GM21576 (cell line): ENCODE measurements around the gene SPACA4.
"Not testable (repeated sequence)": the region's sequence is repeated elsewhere in the genome, so short reads cannot be mapped to it uniquely, and the experiment has no call there.

Source experiments
- ATAC-seq: cut with Tn5 transposase; IDR thresholded peaks from one replicate; pipeline ENCODE4 v1.9.1; 2021; ENCODE audit warnings: mild to moderate bottlenecking, moderate library complexity; ENCODE audit not compliant: unreplicated experiment

The SPACA4 gene, protein sequence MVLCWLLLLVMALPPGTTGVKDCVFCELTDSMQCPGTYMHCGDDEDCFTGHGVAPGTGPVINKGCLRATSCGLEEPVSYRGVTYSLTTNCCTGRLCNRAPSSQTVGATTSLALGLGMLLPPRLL

DNA sequence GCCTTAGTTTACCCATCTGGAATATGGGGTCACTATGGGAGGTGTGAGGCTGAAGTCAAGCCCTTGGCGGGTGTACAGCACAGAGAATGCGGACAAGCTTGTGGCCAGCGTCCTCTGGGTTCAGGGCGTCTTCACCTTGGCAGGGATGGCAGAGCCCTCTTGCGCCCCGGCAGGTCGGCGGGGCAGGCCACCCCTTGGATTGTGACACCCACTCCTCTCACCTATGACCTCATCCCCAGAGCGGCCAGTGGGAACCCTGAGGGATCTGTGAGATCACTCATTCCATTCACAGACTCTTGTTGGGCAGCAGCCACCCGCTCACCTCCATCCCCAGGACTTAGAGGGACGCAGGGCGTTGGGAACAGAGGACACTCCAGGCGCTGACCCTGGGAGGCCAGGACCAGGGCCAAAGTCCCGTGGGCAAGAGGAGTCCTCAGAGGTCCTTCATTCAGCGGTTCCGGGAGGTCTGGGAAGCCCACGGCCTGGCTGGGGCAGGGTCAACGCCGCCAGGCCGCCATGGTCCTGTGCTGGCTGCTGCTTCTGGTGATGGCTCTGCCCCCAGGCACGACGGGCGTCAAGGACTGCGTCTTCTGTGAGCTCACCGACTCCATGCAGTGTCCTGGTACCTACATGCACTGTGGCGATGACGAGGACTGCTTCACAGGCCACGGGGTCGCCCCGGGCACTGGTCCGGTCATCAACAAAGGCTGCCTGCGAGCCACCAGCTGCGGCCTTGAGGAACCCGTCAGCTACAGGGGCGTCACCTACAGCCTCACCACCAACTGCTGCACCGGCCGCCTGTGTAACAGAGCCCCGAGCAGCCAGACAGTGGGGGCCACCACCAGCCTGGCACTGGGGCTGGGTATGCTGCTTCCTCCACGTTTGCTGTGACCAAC is at the start of gene SPACA4:
SPACA4 (plus strand) TSS at position 280 of the 896 bp plus-strand sequence; CDS start at position 517, 237 bp downstream.
- no peak for ATAC-seq

DNA sequence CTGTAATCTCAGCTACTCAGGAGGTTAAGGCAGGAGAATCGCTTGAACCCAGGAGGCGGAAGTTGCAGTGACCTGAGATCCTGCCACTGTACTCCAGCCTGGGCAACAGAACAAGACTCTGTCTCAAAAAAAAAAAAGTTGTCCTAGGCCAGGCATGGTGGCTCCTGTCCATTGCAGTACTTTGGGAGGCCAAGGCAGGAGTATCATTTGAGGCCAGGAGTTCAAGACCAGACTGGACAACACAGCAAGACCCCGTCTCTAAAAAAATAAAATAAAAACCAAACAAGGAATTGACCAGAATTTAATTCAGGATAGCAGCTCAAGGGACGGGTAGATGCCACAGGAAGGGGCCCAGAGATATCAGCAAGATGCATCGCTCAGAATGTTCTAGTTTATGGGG is 49.7 kb upstream of the SPACA4 start:
- ATAC-seq, result no peak

DNA sequence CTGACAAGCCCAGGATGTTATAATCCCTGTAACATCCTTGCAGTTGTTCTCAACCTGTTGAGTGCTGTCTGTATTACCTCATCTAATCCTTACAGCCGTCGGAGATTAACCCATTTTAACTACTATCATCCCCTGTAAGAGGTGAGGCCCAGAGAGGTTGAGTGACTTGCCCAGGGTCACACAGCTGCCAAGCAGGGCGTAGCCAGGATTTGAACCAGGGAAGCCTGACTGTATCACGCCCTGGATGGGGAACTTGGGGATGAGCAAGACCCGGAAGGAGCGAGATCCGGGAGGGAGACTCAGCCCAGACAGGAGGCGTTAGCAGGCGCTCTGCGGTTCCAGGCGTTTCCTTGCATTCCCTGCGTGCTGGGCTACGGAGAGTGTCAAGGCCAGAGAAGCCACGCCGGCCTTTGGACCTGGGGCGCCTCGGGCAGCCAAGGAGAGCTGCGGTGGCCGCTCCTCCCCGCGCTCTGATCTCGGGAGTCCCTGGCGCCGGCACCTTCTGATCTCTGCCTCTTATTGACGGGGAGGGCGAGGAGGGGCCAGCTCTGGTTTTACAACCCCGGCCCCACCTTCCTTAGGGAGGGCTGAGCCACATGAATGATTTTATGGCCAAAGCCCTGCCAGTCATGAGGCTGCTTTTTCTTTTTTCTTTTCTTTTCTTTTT is 48.4 kb upstream of the SPACA4 start:
- ATAC-seq, result no peak

DNA sequence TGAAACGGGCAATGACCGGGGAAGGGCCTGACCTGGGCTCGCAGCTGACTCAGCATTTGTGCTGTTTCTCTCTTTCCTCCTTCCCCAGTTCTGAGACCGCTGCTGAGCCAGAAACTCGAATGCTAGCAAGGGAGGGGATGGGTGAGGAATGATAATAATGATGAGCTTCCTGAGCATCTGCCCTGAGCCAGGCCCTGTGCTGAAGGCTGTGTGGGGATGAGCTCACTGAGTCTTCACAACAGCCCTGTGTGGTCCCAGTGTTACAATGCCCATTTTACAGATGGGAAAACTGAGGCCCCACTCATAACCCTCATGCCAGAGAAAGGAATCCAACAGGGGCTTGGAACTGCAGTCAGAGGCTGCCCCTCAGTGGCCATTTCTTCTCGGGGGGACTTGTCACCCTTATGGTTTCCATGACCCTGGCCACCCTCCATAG is 46.4 kb upstream of the SPACA4 start:
- ATAC-seq, result no peak

DNA sequence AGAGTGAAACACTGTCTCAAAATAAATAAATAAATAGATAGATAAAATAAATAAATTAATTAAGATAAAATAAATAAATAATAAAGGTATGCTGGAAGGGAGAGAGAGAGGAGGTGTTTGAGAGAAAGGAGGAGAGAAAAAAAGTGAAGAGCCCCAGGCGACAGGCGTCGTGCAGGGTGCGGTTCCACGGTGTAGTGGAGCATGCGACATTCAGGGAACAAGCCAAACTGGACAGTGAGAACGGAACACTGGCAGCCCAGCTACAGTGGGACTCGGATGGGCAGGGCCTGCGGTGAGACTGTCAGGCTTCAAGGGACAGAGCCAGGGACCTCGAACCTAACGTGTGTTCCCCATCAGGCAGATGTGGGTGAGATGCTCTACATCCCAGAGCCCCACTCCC is 45.1 kb upstream of the SPACA4 start:
- ATAC-seq, result no peak

DNA sequence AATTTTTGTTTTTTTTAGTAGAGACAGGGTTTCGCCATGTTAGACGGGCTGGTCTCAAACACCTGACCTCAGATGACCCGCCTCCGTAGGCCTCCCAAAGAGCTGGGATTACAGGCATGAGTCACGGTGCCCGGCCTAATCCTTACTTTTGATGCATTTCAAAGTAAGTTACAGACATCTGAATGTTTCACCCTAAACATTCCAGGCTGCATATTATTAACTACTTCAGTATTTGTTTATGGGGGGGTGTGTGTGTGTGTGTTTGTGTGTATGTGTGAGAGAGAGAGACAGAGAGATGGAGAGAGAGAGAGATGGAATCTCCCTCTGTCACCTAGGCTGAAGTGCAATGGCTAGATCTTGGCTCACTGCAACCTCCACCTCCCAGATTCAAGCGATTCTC is 41.5 kb upstream of the SPACA4 start:
- ATAC-seq, result no peak

DNA sequence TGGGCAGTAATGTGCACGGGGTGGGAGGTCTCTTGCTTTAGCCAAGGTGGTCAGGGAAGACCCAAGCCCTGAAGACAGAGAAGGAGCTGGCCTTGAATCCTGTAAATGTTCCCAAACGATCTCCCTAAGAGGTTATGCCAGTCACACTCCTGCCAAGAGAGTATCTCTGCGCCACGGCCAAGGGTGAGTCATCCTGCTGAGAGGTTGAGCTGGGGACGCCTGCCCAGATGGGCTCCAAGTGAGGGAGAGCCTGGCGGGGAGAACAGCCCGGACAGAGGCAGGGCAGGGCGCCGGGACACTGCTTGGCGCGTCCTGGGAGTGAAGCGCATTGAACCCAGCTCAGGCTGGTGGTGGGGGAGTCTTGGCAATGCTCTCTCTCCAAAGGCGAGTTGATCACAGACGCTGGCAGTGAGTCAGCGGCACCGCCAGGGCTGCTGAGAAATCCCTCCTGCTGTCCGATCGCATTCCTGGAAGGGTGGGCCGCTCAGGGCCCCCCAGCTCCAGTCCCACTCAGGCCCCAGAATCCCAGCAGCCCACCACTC is 38.1 kb upstream of the SPACA4 start:
- ATAC-seq, result no peak

DNA sequence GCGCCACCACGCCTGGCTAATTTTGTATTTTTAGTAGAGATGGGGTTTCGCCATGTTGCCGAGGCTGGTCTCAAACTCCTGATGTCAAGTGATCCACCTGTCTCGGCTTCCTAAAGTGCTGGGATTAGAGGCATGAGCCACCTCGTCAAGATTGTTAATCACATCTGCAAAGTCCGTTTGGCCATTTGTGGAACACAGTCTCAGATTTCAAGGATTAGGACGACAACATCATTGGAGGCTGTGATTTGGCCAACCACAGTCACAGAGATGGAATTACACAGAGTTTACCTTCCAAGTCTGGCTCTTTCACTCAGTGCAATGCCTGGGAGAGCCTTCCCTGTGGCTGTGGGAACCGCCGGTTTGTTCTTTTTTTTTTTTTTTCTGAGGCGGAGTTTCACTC is 36.7 kb upstream of the SPACA4 start:
- ATAC-seq, result no peak

DNA sequence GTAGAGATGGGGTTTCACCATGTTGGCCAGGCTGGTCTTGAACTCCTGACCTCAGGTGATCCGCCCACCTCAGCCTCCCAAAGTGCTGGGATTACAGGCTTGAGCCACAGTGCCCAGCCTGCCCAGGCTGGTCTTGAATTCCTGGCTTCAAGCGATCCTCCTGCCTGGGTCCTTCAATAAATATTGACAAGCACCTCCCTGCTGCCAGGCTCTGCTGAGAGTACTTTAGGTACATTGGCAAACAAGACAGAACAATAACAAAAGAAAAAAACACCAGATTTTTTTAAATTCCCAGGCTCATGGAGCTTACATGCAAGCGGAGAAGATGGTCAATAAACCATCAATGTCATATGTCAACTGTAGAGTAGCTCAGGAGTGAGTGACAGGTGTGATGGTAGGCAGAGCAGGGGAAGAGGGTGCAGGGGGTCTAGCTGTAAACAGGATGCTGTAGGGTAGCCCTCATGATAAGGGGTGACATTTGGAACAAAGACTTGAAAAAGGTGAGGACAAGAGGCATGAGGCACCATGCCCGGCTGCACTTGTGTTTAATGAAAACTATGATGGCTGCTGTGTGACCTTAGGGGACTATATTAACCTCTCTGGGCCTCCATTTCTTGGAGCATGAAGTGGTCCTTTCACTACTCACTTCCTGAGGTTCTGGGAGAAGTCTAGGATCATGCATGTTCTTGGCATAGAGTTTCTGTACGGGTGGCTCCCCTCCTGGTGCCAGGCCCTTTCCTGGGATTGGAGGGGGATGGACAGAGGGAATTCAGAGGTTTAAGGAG is 35.0 kb upstream of the SPACA4 start:
- no peak for ATAC-seq

DNA sequence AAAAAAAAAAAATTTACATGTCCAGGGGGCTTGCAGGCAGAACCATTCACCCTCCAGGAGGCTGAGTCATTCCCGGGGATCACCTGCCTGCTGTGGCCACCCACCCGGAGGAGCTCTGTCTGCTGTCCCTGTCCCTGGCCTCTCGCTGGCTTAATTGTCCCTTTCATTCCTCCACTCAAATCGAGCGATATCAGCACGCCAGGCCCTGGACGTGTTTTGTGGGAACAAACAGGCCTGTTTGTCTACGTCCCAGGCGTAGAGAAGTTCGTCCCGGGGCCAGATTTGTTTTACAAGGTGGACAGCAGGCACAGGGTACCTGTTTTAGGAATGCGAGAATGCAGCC is 33.4 kb upstream of the SPACA4 start:
- ATAC-seq, result no peak

DNA sequence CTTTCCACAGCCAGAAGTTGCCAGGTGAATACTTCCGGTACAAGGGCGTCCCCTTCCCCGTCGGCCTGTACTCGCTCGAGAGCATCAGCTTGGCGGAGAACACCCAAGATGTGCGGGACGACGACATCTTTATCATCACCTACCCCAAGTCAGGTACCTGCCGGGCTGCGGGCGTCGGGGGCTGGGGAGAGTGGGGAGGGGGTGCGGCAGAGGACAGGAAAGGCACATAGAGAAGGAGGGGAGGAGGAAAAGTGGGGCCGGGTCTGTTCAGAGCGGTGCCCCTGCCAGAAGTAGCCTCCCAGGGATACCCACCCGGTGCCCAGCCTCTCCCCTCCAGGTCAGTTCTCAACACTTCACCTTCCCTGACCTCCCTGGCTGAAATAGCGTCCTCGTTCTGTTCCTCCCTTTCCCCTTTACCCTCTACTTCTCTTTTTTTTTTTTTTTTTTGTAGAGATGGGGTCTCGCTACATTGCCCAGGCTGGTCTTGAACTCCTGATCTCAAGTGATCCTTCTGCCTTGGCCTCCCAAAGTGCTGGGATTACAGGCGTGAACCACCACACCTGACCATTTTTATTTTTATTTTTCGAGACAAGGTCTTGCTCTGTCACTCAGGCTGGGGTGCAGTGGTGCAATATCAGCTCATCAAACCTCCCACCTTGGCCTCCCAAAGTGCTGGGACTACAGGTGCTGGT is 30.5 kb upstream of the SPACA4 start:
- no peak for ATAC-seq

DNA sequence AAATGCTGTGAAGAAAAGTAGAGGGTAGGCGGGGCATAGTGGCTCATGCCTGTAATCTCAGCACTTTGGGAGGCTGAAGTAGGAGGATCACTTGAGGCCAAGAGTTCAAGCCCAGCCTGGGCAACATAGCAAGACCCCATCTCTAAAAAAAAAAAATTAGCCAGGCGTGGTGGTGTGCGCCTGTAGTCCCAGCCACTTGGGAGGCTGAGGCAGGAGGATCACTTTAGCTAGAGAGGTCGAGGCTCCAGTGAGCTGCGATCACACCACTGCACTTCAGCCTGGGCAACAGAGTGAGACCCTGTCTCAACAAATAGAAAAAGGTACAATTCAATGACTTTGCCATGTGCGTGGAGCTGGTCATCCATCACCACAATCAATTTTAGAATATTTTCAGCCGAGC is 28.6 kb upstream of the SPACA4 start:
- not testable (repeated sequence) for ATAC-seq

DNA sequence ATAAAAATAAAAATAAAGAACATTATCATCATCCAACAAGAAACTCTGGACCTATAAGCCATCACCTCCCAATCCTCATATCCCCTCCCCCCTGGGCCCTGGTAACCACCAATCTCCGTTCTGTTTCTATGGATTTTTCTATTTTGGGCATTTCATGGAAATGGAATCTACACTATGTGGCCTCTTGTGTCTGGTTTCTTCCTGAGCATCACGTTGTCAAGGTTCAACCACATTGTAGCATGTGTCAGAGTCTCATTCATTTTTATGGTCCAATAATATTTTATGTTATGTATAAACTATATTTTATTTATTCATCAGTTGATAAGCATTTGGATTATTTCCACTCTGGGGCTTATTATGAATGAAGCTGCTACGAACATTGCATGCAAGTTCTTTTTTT is 27.7 kb upstream of the SPACA4 start:
- no peak for ATAC-seq

DNA sequence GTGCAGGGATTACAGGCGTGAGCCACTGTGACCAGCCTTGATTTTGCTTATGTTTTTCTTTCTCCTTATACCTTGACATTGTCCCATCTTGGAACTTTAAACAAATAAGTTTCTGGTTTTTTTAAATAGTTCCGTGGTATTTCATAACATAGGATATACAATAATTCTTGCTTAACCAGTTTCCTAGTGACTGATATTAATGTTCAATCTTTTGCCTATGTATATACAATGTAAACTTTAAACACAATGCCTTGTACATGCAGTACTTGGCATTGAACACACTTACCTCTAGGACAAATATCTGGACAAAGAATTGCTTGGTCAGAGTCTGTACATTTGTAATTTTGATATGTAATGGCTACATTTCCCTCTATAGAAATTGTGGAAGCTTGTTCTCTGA is 24.4 kb upstream of the SPACA4 start:
- no peak for ATAC-seq

DNA sequence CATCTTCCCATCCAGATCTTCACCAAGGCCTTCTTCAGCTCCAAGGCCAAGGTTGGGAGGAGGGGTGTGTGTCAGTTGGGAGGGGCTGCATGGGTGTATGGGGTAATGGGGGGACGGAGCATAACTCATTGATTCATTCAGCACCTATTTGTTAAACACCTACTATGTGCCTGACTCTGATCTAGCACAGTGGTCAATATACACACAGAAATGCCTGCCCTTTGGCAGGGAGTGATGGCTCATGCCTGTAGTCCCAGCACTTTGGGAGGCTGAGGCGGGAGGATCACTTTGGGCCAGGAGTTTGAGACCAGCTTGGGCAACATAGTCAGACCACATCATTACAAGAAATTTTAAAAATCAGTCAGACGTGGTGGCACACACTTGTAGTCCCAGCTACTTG is 19.2 kb upstream of the SPACA4 start:
- ATAC-seq, result no peak

DNA sequence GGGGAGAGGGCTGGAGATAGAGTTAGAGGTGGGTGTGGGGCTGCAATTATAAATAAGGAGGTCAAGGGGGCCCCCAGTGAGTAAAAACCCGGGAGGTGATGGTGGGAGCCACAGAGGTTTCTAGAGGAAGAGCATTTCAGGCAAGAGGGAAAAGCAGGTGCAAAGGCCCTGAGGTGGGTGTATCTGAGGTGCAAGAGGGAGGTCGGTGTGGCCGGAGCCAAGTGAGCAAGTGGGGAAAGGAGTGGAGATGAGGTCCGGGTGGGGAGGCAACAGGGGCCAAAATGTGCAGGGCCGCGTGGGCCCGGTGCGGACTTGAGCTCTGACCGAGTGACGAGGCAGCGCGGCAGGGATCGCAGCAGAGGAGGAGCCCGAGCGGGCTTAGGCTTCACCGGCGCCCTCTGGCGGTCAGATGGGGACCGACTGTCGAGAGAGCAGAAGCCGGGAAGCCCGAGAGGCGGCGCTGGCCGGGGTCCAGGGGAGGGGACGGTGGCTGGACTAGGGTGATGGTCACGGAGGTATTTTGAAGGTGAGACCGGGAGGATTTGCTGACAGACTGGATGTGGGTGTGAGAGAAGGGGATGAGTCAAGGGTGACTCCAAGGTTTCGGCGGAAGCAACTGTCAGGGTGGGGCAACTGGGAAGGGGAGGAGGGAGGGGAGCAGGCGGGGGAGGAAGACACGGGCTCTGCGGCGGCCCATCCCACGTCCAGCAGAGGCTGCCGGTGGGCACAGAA is 17.7 kb upstream of the SPACA4 start:
- ATAC-seq, result peak; percentile 49

DNA sequence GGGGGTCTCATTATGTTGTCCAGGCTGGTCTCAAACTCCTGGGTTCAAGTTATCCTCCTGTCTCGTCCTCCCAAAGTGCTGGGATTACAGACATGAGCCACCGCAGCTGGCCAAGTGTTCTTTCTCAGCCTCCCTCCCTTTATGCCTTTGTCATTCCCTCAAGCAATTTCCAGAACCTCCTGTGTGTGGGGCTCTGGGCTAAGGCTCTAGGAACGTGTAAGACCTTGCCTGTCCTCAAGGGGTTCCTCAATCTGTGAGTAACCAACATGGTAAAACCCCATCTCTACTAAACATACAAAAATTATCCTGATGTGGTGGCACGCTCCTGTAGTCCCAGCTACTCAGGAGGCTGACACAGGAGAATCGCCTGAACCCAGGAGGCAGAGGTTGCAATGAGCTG is 15.5 kb upstream of the SPACA4 start:
- ATAC-seq, result no peak

DNA sequence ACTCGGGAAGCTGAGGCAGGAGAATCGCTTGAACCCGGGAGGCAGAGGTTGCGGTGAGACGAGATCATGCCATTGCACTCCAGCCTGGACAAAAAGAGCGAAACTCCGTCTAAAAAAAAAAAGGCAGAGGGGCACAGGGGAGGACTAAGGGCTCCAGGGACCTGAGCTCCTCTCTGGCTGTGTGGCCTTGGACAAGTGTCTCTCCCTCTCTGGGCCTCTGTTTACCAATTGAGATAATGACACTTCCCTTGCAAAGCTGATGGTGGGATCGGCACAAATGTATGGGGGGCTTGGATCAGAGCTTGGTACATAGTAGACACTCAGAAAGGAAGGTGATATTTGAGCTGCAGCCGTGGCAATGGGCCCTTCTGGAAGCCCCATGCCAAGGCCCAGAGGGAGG is 11.4 kb upstream of the SPACA4 start:
- ATAC-seq, result no peak

DNA sequence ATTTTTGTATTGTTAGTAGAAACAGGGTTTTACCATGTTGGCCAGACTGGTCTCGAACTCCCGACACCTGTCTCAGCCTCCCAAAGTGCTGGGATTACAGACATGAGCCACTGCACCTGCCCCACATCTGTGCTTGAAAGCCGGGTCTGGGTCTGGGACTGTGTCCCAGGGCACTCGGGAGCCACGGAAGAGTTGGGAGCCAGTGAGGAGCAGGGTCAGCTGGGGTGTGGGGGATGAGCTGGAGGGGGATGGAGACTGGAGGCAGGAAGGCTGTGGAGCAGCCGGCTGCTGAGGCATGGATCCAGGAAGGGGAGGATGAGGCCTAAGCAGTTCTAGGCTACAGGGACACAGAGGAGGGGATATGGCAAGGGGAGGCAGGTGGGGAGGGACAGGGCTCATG is 10.7 kb upstream of the SPACA4 start:
- ATAC-seq, result no peak

DNA sequence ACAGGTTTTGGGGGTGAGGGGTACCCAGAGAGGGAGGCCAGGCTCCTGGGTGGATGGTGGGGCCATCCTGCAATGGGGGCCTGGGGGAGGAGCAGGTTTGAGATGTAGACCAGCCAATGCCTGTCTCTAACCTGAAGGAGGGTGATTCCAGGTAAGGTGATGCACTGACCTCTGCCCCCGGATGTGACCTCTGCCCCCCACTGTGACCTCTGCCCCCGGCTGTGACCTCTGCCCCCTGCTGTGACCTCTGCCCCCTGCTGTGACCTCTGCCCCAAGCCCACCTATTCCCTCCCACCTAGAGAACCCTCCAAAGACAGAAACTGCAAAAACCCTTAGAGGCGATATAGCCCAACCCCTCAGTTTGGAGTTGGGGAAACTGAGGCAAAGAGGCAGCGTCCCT is 10.3 kb upstream of the SPACA4 start:
- no peak for ATAC-seq
